ENCODE data around the gene ITFG1.
"Not testable (repeated sequence)": the region's sequence is repeated elsewhere in the genome, so short reads cannot be mapped to it uniquely, and the experiment has no call there.

The ITFG1 gene

DNA sequence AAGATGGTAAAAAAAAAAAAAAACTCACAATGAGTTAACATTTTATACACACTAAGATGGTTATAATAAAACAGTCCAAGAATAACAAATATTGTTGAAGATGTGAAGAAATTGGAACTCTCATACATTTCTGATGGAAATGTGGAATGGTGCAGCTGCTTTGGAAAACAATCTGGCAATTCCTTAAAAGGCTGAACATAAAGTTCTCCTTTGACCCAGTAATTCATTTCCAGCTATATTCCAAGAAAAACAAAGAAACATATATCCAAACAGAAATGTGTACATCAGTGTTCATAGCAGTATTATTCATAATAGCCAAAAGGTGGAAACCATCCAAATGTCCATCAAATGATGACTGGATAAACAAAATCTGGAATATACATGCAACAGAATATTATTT lies 219.8 kb downstream of the ITFG1 start:
- no peak for DNase-seq (ENCODE audit: low spot score)

DNA sequence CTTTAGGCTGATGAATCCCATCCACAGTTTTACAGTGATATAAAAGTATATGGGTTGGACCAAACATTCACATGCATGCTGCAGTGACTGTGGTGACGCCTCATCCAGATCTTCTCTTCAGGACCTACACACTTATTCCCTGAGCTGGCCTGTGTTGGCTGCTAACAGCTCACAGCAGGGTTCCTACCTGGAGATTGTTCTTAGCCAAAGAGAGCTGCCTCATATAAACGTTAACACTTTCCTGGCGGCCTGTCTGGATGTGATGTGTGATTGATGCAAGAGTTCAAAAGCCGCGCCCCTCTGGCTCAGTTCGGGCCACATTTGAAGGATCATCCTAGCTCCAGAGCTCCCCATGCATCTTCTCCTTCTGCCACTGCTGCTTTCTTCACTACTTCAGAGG lies 224.1 kb downstream of the ITFG1 start:
- no peak for DNase-seq (ENCODE audit: low spot score)

DNA sequence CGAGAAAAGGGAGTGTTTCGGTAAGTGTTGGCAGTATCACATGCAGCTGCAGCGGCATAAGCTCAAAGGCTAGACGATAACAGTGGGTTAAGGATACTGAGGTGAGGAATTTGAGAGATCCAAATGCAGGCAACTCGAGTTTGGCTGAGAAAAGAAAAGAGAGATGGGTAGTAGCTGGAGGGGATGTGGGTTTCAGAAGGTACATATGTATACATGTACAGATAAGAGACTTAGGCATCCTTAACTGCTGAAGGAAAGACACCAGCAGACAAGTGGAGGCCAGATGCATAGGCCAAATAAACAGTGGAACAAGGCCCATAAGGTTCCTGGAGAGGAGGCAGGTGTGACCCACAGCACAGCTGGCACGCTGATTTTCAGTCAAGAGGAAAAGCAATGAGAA lies 230.6 kb downstream of the ITFG1 start:
- no peak for DNase-seq (ENCODE audit: low spot score)

DNA sequence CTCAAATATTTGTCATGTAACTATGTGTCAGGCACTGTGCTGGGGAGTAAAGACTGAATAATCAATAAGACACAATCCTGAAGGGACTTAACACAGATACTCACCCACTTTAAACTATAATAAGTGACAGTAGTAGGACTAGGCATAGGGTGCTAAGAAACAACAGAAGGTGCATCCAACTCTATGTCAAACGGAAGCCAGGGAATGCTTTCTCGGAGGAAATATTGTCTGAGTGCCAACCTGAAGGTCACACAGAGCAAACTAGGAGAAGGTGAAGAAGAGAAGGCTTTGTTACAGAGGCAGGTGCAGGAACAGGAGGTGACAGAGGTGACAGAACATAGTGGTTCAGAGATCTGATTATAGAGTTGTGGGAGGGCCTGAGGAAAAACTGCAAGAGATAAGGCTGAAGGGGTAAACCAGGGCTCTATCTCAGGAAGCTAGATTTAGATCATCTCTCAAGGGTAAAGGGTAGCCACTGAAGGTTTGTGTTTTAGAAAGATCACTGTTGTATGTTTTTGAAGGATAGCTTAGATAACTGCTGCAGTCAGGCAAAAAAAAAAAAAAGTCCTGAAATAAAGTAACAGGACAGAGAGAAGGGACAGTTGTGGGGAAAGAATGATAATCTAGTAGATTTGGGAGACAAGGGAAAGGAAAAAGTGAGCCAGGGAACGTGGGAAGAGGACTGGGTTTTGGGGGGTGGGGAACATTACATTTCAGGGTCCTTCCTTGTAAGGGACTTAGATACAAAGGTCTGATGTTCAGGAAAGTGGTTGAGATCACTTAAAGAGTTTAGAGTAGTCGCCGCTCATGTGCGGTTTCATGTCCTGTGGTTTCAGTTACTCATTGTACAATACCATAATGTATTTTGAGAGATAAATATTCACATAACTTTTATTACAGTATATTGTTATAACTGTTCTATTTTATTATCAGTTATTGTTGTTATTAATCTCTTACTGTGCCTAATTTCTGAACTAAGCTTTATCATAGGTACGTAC lies 231.5 kb downstream of the ITFG1 start:
- no peak for DNase-seq (ENCODE audit: low spot score)

DNA sequence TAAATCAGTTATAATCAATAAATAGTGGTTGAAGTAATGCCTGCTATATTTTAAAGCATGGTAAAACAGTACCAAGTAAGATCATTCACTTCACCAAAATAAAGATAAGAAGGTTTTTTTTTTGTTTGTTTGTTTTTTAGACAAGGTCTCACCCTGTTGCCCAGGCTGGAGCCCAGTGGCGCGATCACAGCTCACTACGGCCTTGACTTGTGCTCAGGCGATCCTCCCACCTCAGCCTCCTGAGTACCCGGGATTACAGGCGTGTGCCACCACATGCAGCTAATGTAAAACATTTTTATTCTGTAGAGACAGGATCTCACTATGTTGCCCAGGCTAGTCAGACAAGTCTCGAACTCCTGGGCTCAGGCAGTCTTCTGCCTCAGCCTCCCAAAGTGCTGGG lies 232.6 kb downstream of the ITFG1 start:
- no peak for DNase-seq (ENCODE audit: low spot score)

DNA sequence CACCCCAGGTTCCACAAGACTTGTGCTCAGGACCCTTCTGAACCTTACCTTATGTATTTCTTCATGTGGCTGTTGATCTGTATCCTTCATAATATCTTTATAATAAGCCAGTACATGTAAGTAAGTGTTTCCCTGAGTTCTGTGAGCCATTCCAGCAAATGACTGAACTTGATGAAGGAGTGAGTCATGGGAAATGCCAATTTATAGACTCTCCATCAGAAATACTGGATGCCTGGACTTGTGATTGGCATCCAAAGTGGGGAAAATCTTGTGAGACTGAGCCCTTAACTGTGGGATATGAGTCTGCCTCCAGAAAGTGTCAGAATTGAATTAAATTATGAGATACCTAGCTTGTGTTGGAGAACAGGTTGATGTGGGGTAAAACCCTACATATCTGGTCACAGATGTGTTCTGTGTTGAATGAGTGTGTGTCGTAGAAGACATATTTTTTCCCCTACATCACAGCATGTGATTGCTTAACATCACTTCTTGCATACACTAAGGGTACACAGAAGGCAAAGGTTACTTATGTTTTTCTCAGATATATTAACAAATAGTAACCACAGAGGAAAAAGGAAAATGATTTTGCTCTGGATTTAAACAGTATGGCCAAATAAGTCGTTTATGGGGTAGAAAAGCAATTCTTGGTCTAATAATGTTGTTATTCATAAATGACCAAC lies 247.0 kb downstream of the ITFG1 start:
- no peak for DNase-seq (ENCODE audit: low spot score)

DNA sequence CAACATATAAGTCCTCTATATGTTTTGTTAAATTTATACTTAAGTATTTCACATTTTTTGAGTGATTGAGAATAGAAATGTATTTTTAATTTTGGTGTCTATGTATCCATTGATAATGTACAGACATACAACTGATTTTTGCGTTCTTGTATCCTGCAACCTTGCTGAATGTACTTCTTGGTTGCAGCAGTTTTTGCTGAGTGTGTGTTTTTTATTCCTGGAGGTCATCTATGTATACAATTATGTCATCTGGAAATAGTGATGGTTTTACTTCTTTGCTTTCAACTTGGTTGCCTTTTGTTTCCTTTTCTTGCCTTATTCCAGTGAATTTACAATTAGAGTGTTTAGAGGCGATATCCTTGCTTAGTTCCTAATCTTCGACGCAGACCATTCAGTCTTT lies 249.6 kb downstream of the ITFG1 start:
- DNase-seq (ENCODE audit: low spot score) = no peak

DNA sequence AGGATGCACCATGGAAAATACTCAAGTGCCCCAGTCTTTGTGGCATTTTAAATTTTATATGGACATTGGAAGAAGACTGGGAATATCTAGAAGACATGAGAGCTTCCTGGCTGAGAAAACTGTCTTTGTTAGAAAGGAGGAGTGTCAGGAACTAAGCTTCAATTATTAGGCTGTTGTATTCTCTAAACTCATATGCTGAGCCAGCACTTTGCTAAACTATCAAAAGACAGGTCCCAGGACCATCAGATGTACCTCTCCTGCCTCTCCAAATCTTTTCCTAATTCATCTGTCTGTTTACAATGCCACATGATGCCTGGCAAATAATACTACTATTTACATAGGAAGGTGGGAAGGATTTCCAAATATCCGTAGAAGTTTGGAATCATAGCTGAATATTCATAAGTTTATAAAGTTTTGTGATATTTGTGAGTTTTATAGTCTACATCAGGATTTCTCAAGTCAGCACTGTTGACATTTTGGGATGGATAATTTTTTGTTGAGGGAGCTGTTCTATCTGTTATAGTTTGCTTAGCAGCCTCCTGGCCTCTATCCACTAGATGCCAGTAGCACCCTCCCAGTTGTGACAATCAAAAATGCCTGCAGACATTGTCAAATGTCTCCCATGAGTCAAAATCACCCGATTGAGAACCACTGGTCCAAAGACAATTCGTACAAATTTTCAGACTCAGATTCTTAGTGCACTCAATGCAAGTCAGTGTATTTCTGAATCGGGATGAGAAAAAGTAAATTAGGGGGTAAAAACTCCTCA lies 255.9 kb downstream of the ITFG1 start:
- DNase-seq (ENCODE audit: low spot score) = no peak

DNA sequence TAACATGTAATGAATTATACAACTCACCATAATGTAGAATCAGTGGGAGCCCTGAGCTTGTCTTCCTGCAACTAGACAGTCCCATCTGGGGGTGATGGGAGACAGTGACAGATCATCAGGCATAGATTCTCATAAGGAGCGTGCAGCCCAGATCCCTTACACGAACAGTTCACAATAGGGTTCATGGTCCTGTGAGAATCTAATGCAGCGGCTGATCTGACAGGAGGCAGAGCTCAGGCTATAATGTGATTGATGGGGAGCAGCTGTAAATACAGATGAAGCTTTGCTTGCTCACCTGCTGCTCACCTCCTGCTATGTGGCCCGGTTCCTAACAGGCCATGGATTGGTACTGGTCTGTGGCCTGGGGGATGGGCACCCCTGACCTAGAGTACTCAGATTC lies 257.4 kb downstream of the ITFG1 start:
- not testable (repeated sequence) for DNase-seq (ENCODE audit: low spot score)

DNA sequence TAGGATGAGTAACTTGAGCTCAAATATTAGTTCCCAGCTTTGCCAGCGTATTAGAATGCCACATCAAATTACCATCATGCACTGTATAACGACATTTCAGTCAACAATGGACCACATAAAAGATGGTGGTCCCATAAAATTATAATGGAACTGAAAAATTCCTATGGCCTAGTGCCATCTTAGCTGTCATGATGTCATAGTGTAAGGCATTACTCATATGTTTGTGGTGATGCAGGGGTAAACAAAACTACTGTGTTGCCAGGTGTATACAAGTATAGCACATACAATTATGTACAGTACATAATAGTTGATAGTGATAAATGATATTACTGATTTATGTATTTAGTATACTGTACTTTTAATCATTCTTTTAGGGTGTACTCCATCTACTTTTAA lies 262.7 kb downstream of the ITFG1 start:
- DNase-seq (ENCODE audit: low spot score) = no peak

DNA sequence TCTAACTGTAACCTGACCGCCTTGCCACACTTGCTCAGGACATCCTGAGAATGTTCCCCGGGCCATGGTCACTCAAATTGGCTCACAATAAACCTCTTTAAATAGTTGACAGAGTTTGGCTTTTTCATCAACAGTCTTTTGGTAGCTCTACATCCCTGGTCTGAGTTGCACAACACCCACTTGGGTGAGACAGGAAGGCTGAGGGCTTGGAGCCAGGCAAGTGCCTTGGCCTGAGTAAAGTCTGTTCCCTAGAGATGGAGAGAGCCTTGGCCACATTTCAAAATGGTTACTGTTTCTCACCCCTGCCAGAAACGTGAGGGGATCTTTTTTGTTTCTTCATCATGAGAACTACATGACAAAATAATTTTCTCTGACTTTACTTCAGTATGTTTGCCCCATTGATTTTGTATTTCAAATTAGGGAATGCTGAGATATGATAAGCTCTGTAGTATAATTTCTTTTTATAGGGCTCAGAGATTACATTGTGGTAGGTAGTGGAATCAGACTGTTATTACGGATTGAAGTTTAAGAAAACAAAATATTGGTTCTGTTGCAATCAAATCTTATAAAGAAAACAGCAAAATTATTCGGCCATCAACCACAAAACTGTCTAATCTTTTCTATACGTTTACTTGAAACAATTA lies 263.2 kb downstream of the ITFG1 start:
- no peak for DNase-seq (ENCODE audit: low spot score)

DNA sequence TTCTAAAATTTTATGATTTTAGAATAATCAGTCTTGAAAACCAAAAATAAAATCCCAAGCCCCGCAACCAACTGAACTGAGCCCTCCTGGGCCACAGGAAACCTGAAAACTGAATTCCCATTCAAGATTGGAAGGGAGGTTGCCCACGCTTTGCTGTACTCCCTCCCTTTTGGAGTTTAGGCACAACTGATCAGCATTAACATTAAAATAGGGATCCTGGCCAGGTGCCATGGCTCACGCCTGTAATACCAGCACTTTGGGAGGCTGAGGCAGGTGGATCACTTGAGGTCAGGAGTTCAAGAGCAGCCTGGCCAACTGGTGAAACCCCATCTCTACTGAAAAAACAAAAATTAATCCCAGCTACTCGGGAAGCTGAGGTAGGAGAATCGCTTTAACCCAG lies 264.4 kb downstream of the ITFG1 start:
- no peak for DNase-seq (ENCODE audit: low spot score)

DNA sequence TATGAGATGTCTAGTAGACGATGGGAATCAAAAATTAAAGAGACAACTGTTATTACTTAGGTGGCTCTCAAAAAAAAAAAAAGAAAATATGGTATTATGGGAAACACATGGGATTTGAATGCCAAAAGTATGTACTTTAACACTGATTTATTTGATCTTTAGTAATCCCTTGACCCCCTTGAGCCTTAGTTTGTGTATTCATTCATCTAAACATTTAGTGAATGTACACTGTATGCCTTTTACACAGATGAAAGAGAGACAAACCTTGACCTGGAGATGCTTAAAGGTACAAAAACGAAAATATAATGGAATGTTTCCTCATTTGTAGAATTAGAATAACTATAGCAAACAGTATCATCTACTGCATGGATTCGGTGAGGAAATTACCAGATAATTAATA lies 278.5 kb downstream of the ITFG1 start:
- no peak for DNase-seq (ENCODE audit: low spot score)

DNA sequence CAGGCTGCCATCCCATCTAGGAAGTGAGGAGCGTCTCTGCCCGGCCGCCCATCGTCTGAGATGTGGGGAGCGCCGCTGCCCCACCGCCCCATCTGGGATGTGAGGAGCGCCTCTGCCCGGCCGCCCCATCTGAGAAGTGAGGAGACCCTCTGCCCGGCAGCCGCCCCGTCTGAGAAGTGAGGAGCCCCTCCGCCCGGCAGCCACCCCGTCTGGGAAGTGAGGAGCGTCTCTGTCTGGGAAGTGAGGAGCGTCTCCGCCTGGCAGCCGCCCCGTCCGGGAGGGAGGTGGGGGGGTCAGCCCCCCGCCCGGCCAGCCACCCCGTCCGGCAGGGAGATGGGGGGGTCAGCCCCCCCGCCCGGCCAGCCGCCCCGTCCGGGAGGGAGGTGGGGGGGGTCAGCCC lies 279.8 kb downstream of the ITFG1 start:
- not testable (repeated sequence) for DNase-seq (ENCODE audit: low spot score)

DNA sequence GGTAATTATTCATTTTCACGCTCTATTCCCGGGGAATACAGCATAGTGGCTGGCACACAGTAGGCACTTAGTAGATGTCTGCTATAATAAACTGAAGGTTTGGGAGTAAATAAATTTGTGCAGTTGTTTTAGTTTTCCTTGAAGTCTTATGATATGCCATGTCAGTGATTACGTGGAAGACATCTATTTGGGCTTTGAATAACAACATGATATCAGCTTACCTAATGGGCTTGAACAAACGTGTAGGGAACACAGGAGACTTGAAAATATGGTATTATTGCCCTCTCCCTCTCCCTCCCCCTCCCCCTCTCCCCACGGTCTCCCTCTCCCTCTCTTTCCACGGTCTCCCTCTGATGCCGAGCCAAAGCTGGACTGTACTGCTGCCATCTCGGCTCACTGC lies 280.8 kb downstream of the ITFG1 start:
- DNase-seq (ENCODE audit: low spot score) = no peak

DNA sequence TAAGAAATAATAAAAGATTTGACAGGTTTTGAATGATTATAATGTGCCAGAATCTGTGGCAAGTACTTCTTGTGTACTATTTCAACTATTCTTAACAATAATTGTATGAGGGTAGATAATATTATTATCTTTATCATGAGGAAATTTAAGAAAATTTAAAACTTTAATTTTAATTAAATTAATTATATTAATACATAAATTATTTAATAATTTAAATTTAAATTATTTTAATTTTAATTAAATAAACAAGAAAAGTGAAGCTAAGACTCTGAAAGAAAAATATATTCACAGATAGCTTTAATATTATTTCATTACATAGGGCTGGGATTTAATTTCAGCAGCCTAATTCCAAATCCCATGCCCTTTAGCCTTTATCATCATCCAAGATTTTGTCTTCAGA lies 285.7 kb downstream of the ITFG1 start:
- DNase-seq (ENCODE audit: low spot score) = no peak

DNA sequence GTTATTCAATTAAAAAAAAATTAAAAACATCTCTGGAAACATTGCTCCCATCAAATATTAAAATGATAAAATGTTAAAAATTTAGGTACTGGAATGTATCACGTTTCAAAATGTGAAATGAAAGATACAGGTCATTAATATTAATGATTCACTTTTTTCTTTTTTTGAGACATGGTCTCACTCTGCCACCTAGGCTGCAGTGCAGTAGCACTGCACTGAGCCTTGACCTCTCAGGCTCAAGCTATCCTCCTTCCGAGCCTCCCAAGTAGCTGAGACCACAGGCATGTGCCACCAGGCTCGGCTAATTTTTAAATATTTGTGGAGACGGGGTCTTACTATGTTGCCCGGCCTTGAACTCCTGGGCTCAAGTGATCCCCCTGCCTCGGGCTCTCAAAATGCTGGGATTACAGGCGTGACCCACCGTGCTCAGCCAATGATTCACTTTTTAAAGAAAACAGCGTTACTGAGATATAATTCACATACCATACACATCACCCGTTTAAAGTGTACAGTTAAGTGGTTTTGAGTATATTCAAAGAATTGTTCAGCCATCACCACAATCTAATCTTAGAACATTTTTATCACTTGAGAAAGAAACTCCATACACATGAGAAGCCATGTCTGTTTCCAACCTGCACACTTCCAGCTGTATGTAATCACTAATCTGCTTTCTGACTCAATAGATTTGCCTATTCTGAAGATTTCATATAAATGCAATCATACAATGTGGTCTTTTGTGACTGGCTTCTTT lies 298.0 kb downstream of the ITFG1 start:
- DNase-seq (ENCODE audit: low spot score) = no peak

DNA sequence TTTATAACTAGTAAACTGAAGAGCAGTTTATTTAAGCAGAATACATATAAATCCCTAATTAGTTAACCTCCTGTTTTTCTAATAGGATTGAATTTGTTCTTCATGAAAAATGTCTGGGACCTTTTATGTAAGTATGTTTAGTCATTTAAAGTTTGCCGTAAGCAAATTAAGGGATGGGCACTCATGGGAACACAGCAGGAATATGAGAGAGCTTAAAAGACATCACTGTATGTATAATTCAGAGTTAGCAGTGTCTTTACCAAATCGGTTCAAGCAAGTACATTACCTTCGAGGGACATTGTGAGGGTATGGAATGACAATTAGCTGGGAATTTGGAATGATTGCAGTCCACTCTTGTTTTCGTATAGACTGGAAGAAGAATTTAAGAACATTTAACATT lies 299.4 kb downstream of the ITFG1 start:
- no peak for DNase-seq (ENCODE audit: low spot score)

DNA sequence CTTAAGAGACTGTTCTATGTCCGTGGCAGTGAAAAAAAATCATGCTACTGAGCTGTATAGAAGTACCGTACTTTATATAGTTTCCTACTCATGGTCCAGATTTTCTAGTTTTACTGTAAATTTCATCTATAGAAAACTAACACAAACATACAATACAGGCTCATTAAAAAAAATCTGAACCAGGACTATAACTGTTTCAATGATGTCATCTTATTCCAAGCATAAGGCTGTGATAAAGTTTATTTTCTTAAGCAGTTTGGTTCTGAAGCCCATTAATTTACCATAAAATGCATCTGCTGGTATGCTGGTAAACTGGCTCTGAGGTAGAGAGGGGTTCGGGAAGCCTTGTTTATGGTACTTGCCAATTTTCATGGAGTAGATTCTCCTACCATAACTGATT lies 300.4 kb downstream of the ITFG1 start:
- no peak for DNase-seq (ENCODE audit: low spot score)

DNA sequence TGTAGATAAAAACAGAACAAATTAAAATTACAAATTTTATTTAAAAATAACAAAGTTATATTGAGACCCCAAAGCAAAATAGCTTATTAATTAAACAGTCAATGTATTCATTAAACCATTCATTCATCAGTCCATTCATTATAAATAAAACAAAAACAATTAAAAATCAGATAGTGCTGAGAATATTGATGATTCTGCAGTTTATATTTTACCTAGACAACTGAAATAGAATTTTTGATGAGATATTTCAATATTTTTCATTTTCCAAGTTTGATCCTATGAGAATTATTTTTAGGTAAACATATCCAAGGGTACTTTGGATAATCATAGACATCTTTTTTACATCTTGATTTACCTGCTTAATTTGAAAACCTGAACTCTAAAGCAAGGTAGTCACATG lies 301.9 kb downstream of the ITFG1 start:
- no peak for DNase-seq (ENCODE audit: low spot score)

DNA sequence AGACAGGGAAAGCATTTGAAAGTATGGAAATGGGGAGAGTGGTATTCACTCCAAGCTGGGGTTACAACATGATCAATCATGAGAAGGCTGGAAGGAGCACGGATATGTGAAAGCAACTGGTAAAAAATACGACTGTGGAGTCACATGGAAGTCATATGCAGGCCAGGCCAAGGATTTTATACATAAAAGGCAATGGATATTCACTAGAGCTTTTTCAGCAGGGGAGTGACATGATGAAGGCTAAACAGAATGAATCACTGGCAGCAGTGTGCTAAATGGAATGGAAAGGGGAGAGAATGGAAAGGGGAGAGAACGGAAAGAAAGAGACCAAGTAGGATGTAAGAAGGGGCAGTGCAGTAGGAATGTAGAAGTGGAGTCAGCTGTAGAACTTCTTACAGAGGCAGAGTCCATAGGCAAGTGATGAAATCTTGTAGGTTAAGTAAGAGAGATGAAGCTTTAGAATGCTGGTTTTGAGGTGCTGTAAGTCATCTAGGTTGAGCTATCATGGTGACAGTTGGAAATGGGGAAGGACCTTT lies 304.1 kb downstream of the ITFG1 start:
- DNase-seq (ENCODE audit: low spot score) = no peak

Measured in germinal center (tissue), 1 donor.